GM12865 (cell line): Measurements from ENCODE around the gene IFIT2.

Experiments
- DNase-seq: peaks from one replicate; pipeline ENCODE4 v3.0.0; 2010; ENCODE audit warnings: low read depth
- H3K4me3 ChIP-seq: 2 replicates; pipeline ENCODE4 v1.5.1; 2011; ENCODE audit warnings: mild to moderate bottlenecking, low read depth, low read length, control low read depth
- CTCF ChIP-seq: IDR thresholded peaks from 2 replicates; pipeline ENCODE4 v1.5.1; 2011; ENCODE audit warnings: low read length, control low read depth, low read depth, inconsistent platforms; ENCODE audit not compliant: insufficient read depth; ENCODE audit errors: missing control alignments

IFIT2 gene

GRCh38 chr10:89270153-89270483 is 31.7 kb upstream of the IFIT2 start:
- TF ChIP-seq CTCF, result no peak
- H3K4me3 ChIP-seq, result no peak overlapping the region
- no peak for DNase-seq

GRCh38 chr10:89271532-89271931 is 30.3 kb upstream of the IFIT2 start:
- H3K4me3 ChIP-seq, result no peak overlapping the region
- no peak for DNase-seq
- TF ChIP-seq CTCF, result no peak

GRCh38 chr10:89273680-89274079 is 28.2 kb upstream of the IFIT2 start:
- H3K4me3 ChIP-seq, result no peak overlapping the region
- no peak for DNase-seq
- TF ChIP-seq CTCF, result no peak

GRCh38 chr10:89274928-89275327 is 26.9 kb upstream of the IFIT2 start:
- no peak overlapping the region for H3K4me3 ChIP-seq
- TF ChIP-seq CTCF, result no peak
- DNase-seq, result no peak

- no peak for DNase-seq
- no peak for TF ChIP-seq CTCF
- no peak overlapping the region for H3K4me3 ChIP-seq
Measured at GRCh38 chr10:89275383-89275782, 26.5 kb upstream of the IFIT2 start.

GRCh38 chr10:89278034-89278535 is 23.8 kb upstream of the IFIT2 start:
- TF ChIP-seq CTCF, result no peak
- no peak for DNase-seq
- H3K4me3 ChIP-seq, result no peak overlapping the region

GRCh38 chr10:89278900-89279392 is 22.9 kb upstream of the IFIT2 start:
- H3K4me3 ChIP-seq, result no peak overlapping the region
- TF ChIP-seq CTCF, result no peak
- DNase-seq, result no peak
